SK-N-SH treated with all-trans-retinoic acid at 6 μM for 48 hours (cell line): ENCODE results near the gene PDSS2.

Source experiments
- ATAC-seq: fragments of 200-7000 bp; cut with Tn5 transposase; 3 replicates; pipeline ENCODE4 v1.9.1; 2020; ENCODE audit warnings: mild to moderate bottlenecking, moderate library complexity
- ARNTL ChIP-seq: fragments of 450-650 bp; formaldehyde crosslinking; IDR thresholded peaks from 2 replicates; pipeline ENCODE4 v1.5.0; 2020; ENCODE audit warnings: low read depth, mild to moderate bottlenecking, moderate library complexity, borderline replicate concordance
- BACH2 ChIP-seq: fragments of 250-450 bp; sonication (Bioruptor Pico); IDR thresholded peaks from 2 replicates; pipeline ENCODE4 v1.9.0; 2021; ENCODE audit warnings: mild to moderate bottlenecking, borderline replicate concordance
- CSDC2 ChIP-seq: fragments of 250-450 bp; sonication (Bioruptor Pico); IDR thresholded peaks from 2 replicates; pipeline ENCODE4 v1.5.0; 2020; ENCODE audit warnings: mild to moderate bottlenecking, moderate library complexity
- ESRRG ChIP-seq: fragments of 250-450 bp; sonication (Bioruptor Pico); IDR thresholded peaks from 2 replicates; pipeline ENCODE4 v1.6.1; 2021; ENCODE audit warnings: mild to moderate bottlenecking
- ISL1 ChIP-seq: fragments of 250-450 bp; sonication (Bioruptor Pico); IDR thresholded peaks from 2 replicates; pipeline ENCODE4 v2.1.2; 2022; ENCODE audit warnings: mild to moderate bottlenecking, moderate library complexity
- OSR1 ChIP-seq: fragments of 250-450 bp; sonication (Bioruptor Pico); IDR thresholded peaks from 2 replicates; pipeline ENCODE4 v1.8.0; 2022; ENCODE audit warnings: moderate library complexity, mild to moderate bottlenecking, inconsistent platforms
- PPARA ChIP-seq: fragments of 250-450 bp; sonication (Bioruptor Pico); IDR thresholded peaks from 2 replicates; pipeline ENCODE4 v1.5.0; 2020; ENCODE audit warnings: mild to moderate bottlenecking, borderline replicate concordance
- RARB ChIP-seq: fragments of 250-450 bp; sonication (Bioruptor Pico); IDR thresholded peaks from 2 replicates; pipeline ENCODE4 v1.8.0; 2021; ENCODE audit warnings: mild to moderate bottlenecking, moderate library complexity
- SNAI2 ChIP-seq: fragments of 250-450 bp; sonication (Bioruptor Pico); IDR thresholded peaks from 2 replicates; pipeline ENCODE4 v1.5.0; 2020; ENCODE audit warnings: mild to moderate bottlenecking, moderate library complexity
- TCF4 ChIP-seq: fragments of 250-450 bp; sonication (Bioruptor Pico); IDR thresholded peaks from 2 replicates; pipeline ENCODE4 v1.8.0; 2021; ENCODE audit warnings: mild to moderate bottlenecking, moderate library complexity, borderline replicate concordance
- TOX ChIP-seq: fragments of 250-450 bp; sonication (Bioruptor Pico); IDR thresholded peaks from 2 replicates; pipeline ENCODE4 v1.8.0; 2021; ENCODE audit warnings: mild to moderate bottlenecking, moderate library complexity, borderline replicate concordance
- ZC3H10 ChIP-seq: fragments of 250-450 bp; sonication (Bioruptor Pico); IDR thresholded peaks from 2 replicates; pipeline ENCODE4 v1.5.1; 2021; ENCODE audit warnings: mild to moderate bottlenecking, moderate library complexity
- ZFP3 ChIP-seq: fragments of 250-450 bp; sonication (Bioruptor Pico); IDR thresholded peaks from 2 replicates; pipeline ENCODE4 v1.5.0; 2020; ENCODE audit warnings: mild to moderate bottlenecking, moderate library complexity
- ZFP30 ChIP-seq: fragments of 450-650 bp; formaldehyde crosslinking; IDR thresholded peaks from 2 replicates; pipeline ENCODE4 v1.5.0; 2022; ENCODE audit warnings: mild to moderate bottlenecking, moderate library complexity
- ZNF565 ChIP-seq: fragments of 450-650 bp; formaldehyde crosslinking; conservative IDR thresholded peaks from 2 replicates; pipeline ENCODE4 v1.5.0; 2020; ENCODE audit warnings: low read depth, mild to moderate bottlenecking, moderate library complexity
- ZNF70 ChIP-seq: fragments of 450-650 bp; formaldehyde crosslinking; IDR thresholded peaks from 2 replicates; pipeline ENCODE4 v1.5.0; 2020; ENCODE audit warnings: mild to moderate bottlenecking, moderate library complexity
- ZNF8 ChIP-seq: fragments of 450-650 bp; formaldehyde crosslinking; IDR thresholded peaks from 2 replicates; pipeline ENCODE4 v1.5.0; 2020; ENCODE audit warnings: mild to moderate bottlenecking, moderate library complexity
- TF ChIP-seq, protein P1 (sequence below): fragments of 250-450 bp; sonication (Bioruptor Pico); IDR thresholded peaks from 2 replicates; pipeline ENCODE4 v1.5.0; 2020; ENCODE audit warnings: mild to moderate bottlenecking, moderate library complexity
- TF ChIP-seq, protein P2 (sequence below): fragments of 250-450 bp; sonication (Bioruptor Pico); IDR thresholded peaks from 2 replicates; pipeline ENCODE4 v1.8.0; 2021; ENCODE audit warnings: low read depth, mild to moderate bottlenecking, moderate library complexity, borderline replicate concordance
- TF ChIP-seq, protein P3 (sequence below): fragments of 250-450 bp; sonication (Bioruptor Pico); IDR thresholded peaks from 2 replicates; pipeline ENCODE4 v1.8.0; 2020; ENCODE audit warnings: mild to moderate bottlenecking, moderate library complexity, borderline replicate concordance
- TF ChIP-seq, protein P4 (sequence below): fragments of 250-450 bp; sonication (Bioruptor Pico); IDR thresholded peaks from 2 replicates; pipeline ENCODE4 v1.5.1; 2021; ENCODE audit warnings: mild to moderate bottlenecking, moderate library complexity
- TF ChIP-seq, protein P5 (sequence below): fragments of 250-450 bp; sonication (Bioruptor Pico); IDR thresholded peaks from 2 replicates; pipeline ENCODE4 v1.5.1; 2020; ENCODE audit warnings: low read depth, mild to moderate bottlenecking, moderate library complexity

Gene PDSS2

DNA sequence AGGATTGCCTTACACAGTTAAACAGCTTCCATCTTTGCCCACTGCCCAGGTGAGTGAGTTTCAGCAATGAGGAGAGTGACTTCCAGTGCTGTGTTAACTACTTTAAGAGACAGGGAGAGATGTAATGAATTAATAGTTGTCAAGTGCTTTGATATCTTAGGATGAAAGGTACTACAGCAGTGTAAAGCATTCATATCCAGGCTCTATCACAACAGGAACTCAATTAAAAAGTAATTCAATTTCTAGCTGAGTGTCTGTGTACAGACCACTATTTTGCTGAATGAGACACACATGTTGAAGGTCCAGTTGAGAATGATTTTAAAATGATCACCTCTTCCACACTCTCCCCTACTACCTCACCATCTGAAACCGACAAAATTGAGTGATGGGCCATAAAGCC, 273.3 kb downstream of the PDSS2 start:
- ATAC-seq = no peak; the same call in 2 of the 3 replicates
- TF ChIP-seq ZNF70 (CRISPR knock-in tag) (no peak), PPARA (CRISPR knock-in tag) (no peak), TCF4 (CRISPR knock-in tag) (0 out of 2 replicates have a peak, but pooled peaks have one; percentile 33), ZNF8 (CRISPR knock-in tag) (no peak)
- TF ChIP-seq, protein P1, sequence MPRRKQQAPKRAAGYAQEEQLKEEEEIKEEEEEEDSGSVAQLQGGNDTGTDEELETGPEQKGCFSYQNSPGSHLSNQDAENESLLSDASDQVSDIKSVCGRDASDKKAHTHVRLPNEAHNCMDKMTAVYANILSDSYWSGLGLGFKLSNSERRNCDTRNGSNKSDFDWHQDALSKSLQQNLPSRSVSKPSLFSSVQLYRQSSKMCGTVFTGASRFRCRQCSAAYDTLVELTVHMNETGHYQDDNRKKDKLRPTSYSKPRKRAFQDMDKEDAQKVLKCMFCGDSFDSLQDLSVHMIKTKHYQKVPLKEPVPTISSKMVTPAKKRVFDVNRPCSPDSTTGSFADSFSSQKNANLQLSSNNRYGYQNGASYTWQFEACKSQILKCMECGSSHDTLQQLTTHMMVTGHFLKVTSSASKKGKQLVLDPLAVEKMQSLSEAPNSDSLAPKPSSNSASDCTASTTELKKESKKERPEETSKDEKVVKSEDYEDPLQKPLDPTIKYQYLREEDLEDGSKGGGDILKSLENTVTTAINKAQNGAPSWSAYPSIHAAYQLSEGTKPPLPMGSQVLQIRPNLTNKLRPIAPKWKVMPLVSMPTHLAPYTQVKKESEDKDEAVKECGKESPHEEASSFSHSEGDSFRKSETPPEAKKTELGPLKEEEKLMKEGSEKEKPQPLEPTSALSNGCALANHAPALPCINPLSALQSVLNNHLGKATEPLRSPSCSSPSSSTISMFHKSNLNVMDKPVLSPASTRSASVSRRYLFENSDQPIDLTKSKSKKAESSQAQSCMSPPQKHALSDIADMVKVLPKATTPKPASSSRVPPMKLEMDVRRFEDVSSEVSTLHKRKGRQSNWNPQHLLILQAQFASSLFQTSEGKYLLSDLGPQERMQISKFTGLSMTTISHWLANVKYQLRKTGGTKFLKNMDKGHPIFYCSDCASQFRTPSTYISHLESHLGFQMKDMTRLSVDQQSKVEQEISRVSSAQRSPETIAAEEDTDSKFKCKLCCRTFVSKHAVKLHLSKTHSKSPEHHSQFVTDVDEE = 0 out of 2 replicates have a peak, but pooled peaks have one; percentile 16
- TF ChIP-seq, all 23 proteins: peak for 2

DNA sequence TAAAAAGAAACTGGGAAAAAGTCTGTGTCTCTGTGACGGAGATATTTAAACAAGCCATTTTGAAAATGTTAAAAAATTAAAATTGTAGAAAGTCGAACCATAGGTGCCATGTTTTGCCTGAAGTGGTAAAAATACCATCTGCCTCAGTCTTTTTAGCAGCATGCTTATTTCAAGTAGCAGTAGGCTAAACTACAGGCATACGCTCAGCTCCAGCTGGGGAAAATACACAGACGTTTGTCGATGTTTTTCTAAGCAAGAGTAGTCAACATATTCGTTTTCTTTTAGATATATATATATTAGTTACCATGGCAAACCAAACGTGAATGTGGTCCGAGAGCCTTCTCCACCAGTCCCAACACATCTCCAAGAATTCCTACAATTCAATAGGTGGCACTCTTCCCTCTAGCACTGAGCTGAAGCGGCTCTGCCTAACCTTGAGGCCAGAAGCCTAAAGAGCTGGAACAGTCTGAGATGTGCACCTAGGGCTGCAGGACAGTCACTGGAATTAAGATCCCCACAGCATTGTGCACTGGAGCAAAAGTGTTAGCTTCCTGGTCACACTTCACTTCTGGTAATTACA, 273.9 kb downstream of the PDSS2 start:
- TF ChIP-seq, protein P1 = no peak
- TF ChIP-seq ZNF565 (CRISPR knock-in tag) (no peak), ZFP3 (CRISPR knock-in tag) (no peak), ISL1 (CRISPR knock-in tag) (no peak), SNAI2 (CRISPR knock-in tag) (no peak), RARB (CRISPR knock-in tag) (no peak), OSR1 (no peak), TCF4 (CRISPR knock-in tag) (no peak), ARNTL (CRISPR knock-in tag) (no peak), ZNF8 (CRISPR knock-in tag) (no peak), ESRRG (CRISPR knock-in tag) (no peak), BACH2 (CRISPR knock-in tag) (no peak), CSDC2 (CRISPR knock-in tag) (no peak), ZFP30 (CRISPR knock-in tag) (no peak)
- TF ChIP-seq, protein P2, sequence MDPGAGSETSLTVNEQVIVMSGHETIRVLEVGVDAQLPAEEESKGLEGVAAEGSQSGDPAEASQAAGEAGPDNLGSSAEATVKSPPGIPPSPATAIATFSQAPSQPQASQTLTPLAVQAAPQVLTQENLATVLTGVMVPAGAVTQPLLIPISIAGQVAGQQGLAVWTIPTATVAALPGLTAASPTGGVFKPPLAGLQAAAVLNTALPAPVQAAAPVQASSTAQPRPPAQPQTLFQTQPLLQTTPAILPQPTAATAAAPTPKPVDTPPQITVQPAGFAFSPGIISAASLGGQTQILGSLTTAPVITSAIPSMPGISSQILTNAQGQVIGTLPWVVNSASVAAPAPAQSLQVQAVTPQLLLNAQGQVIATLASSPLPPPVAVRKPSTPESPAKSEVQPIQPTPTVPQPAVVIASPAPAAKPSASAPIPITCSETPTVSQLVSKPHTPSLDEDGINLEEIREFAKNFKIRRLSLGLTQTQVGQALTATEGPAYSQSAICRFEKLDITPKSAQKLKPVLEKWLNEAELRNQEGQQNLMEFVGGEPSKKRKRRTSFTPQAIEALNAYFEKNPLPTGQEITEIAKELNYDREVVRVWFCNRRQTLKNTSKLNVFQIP (CRISPR knock-in tag) = no peak
- TF ChIP-seq, protein P3, sequence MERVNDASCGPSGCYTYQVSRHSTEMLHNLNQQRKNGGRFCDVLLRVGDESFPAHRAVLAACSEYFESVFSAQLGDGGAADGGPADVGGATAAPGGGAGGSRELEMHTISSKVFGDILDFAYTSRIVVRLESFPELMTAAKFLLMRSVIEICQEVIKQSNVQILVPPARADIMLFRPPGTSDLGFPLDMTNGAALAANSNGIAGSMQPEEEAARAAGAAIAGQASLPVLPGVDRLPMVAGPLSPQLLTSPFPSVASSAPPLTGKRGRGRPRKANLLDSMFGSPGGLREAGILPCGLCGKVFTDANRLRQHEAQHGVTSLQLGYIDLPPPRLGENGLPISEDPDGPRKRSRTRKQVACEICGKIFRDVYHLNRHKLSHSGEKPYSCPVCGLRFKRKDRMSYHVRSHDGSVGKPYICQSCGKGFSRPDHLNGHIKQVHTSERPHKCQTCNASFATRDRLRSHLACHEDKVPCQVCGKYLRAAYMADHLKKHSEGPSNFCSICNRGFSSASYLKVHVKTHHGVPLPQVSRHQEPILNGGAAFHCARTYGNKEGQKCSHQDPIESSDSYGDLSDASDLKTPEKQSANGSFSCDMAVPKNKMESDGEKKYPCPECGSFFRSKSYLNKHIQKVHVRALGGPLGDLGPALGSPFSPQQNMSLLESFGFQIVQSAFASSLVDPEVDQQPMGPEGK (CRISPR knock-in tag) = no peak
- ATAC-seq = peak; percentile 84

DNA sequence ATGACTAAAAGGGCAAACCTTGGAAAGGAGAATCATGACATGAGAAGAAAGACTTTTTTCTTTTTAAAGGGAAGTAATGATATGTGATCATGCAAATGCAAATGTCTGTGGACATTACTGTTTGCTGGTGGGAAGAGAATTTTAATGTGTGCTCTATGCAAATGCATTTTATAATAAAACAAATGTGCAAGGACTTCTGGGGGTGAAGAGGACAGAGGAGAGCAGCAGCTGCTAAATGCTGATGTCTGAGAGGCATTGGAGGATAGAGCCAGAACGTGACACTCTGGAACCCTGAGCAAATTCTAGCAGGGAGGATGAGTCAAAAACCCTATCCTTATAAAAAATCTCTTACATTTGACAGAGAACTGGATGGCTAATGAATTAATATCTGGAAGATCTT, 274.9 kb downstream of the PDSS2 start:
- ATAC-seq = no peak
- TF ChIP-seq SNAI2 (CRISPR knock-in tag) (no peak), TOX (CRISPR knock-in tag) (no peak), ISL1 (CRISPR knock-in tag) (no peak), PPARA (CRISPR knock-in tag) (no peak), ARNTL (CRISPR knock-in tag) (no peak), ESRRG (CRISPR knock-in tag) (no peak), ZC3H10 (CRISPR knock-in tag) (no peak), CSDC2 (CRISPR knock-in tag) (no peak), OSR1 (no peak), BACH2 (CRISPR knock-in tag) (no peak), ZNF8 (CRISPR knock-in tag) (no peak)
- TF ChIP-seq, protein P4, sequence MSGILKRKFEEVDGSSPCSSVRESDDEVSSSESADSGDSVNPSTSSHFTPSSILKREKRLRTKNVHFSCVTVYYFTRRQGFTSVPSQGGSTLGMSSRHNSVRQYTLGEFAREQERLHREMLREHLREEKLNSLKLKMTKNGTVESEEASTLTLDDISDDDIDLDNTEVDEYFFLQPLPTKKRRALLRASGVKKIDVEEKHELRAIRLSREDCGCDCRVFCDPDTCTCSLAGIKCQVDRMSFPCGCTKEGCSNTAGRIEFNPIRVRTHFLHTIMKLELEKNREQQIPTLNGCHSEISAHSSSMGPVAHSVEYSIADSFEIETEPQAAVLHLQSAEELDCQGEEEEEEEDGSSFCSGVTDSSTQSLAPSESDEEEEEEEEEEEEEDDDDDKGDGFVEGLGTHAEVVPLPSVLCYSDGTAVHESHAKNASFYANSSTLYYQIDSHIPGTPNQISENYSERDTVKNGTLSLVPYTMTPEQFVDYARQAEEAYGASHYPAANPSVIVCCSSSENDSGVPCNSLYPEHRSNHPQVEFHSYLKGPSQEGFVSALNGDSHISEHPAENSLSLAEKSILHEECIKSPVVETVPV (CRISPR knock-in tag) = no peak
- TF ChIP-seq, protein P2 (CRISPR knock-in tag) = no peak
- TF ChIP-seq, protein P5, sequence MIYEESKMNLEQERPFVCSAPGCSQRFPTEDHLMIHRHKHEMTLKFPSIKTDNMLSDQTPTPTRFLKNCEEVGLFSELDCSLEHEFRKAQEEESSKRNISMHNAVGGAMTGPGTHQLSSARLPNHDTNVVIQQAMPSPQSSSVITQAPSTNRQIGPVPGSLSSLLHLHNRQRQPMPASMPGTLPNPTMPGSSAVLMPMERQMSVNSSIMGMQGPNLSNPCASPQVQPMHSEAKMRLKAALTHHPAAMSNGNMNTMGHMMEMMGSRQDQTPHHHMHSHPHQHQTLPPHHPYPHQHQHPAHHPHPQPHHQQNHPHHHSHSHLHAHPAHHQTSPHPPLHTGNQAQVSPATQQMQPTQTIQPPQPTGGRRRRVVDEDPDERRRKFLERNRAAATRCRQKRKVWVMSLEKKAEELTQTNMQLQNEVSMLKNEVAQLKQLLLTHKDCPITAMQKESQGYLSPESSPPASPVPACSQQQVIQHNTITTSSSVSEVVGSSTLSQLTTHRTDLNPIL = no peak
